AG04449 (cell line): ENCODE measurements around the gene PLCB1.

Source experiments
- CTCF ChIA-PET: fragments of 350-600 bp; formaldehyde crosslinking; extraction: SDS; loops from one replicate; lab custom pipeline; 2021; ENCODE audit warnings: antibody characterized with exemption; lab: Yijun Ruan, JAX
- POLR2A ChIA-PET: fragments of 400-600, 350-600 bp; formaldehyde crosslinking; extraction: SDS; loops from one replicate; lab custom pipeline; 2020; ENCODE audit warnings: antibody characterized with exemption, inconsistent platforms; lab: Yijun Ruan, JAX
- DNase-seq: peaks from one replicate; pipeline ENCODE4 v3.0.0-alpha.2; 2010; ENCODE audit warnings: low read depth, low spot score
- H3K4me3 ChIP-seq: 2 replicates; pipeline ENCODE4 v1.5.1; 2011; ENCODE audit warnings: low read depth, mild to moderate bottlenecking, control low read depth, low read length
- CTCF ChIP-seq: IDR thresholded peaks from one replicate; pipeline ENCODE4 v1.5.1; 2011; ENCODE audit warnings: mild to moderate bottlenecking, moderate library complexity, low read length, control low read depth, inconsistent platforms; ENCODE audit not compliant: insufficient read depth; ENCODE audit errors: missing control alignments

PLCB1 gene

GRCh38 chr20:8862092-8862491 lies 730.0 kb downstream of the PLCB1 start:
- no peak for DNase-seq
- H3K4me3 ChIP-seq: no peak overlapping the region
- TF ChIP-seq CTCF: no peak
- ChIA-PET CTCF (no interaction called here), POLR2A (no interaction called here)

GRCh38 chr20:8865636-8866035 lies 733.6 kb downstream of the PLCB1 start:
- H3K4me3 ChIP-seq: no peak overlapping the region
- ChIA-PET CTCF (interaction anchor here (3.0 kb wide), 1 partner anchor 12 kb away, joined by 23 read pairs; no protein-coding TSS in a partner anchor), POLR2A (no interaction called here)
- TF ChIP-seq CTCF: no peak
- DNase-seq: no peak

- no peak overlapping the region for H3K4me3 ChIP-seq
- ChIA-PET CTCF (interaction anchor here (1.6 kb wide), 1 partner anchor 13 kb away, joined by 10 read pairs; no protein-coding TSS in a partner anchor), POLR2A (no interaction called here)
- no peak for TF ChIP-seq CTCF
- DNase-seq: no peak
Observed at GRCh38 chr20:8867038-8867740, 735.1 kb downstream of the PLCB1 start.

GRCh38 chr20:8870652-8871051 lies 738.6 kb downstream of the PLCB1 start:
- DNase-seq: no peak
- no peak for TF ChIP-seq CTCF
- POLR2A ChIA-PET: no interaction called here
- H3K4me3 ChIP-seq: no peak overlapping the region
- CTCF ChIA-PET: interaction anchor here (1.8 kb wide), 1 partner anchor 111 kb away, joined by 5 read pairs; no protein-coding TSS in a partner anchor

GRCh38 chr20:8874437-8874836 lies 742.4 kb downstream of the PLCB1 start:
- H3K4me3 ChIP-seq: no peak overlapping the region
- no peak for TF ChIP-seq CTCF
- ChIA-PET POLR2A (no interaction called here), CTCF (interaction anchor here (0.6 kb wide), 1 partner anchor 21 kb away, joined by 3 read pairs; no protein-coding TSS in a partner anchor)
- no peak for DNase-seq

GRCh38 chr20:8875586-8875985 lies 743.5 kb downstream of the PLCB1 start:
- CTCF ChIA-PET: interaction anchor here (2.1 kb wide), 1 partner anchor 22 kb away, joined by 8 read pairs; no protein-coding TSS in a partner anchor
- TF ChIP-seq CTCF: no peak
- H3K4me3 ChIP-seq: no peak overlapping the region
- DNase-seq: no peak
- POLR2A ChIA-PET: no interaction called here
